Measurements from ENCODE around the gene PGM5.
"Not testable (repeated sequence)": the region's sequence is repeated elsewhere in the genome, so short reads cannot be mapped to it uniquely, and the experiment has no call there.

DNA sequence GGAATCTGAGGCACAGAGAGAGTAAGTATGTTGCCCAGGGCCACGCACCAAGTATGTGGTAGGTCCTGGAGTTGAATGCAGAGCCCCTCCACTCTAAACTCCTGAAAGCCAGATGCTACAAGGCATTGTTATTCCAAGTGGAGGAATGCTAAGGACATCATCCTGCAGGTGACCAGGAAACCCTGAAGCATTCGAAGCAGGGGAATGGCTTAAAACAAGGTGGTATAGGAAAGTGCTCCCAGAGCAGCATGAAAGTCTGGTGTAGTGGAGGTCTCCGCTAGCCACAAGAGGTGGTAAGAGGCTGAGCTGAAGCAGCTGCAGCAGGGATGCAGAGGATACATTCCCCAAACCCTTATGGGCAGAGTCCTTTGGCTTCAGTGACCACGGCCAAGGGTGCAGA is 27.3 kb upstream of the PGM5 start:
- not testable (repeated sequence) for TF ChIP-seq EZH2phosphoT487 (IDR thresholded peaks at IDR 0.05; ENCODE audit: borderline replicate concordance, low read depth, low read length)
- TF ChIP-seq, protein P1, sequence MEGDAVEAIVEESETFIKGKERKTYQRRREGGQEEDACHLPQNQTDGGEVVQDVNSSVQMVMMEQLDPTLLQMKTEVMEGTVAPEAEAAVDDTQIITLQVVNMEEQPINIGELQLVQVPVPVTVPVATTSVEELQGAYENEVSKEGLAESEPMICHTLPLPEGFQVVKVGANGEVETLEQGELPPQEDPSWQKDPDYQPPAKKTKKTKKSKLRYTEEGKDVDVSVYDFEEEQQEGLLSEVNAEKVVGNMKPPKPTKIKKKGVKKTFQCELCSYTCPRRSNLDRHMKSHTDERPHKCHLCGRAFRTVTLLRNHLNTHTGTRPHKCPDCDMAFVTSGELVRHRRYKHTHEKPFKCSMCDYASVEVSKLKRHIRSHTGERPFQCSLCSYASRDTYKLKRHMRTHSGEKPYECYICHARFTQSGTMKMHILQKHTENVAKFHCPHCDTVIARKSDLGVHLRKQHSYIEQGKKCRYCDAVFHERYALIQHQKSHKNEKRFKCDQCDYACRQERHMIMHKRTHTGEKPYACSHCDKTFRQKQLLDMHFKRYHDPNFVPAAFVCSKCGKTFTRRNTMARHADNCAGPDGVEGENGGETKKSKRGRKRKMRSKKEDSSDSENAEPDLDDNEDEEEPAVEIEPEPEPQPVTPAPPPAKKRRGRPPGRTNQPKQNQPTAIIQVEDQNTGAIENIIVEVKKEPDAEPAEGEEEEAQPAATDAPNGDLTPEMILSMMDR (conservative IDR thresholded peaks at IDR 0.05; ENCODE audit: low read length), result not testable (repeated sequence)
